SK-N-SH (cell line): ENCODE measurements around the gene EWSR1.

ENCODE experiments used
- CHD2 ChIP-seq: fragments of 150-350 bp; IDR thresholded peaks from 2 replicates; pipeline ENCODE4 v1.6.1; 2018; ENCODE audit warnings: low read length; ENCODE audit not compliant: partially characterized antibody
- EP300 ChIP-seq, 2 experiments: IDR thresholded peaks; 2 replicates each; pipeline versions ENCODE4 v1.4.0 to v1.6.1; 2012; ENCODE audit warnings: borderline replicate concordance in 1 of 2, low read depth in 1 of 2, low read length in 1 of 2
- EZH2phosphoT487 ChIP-seq: fragments of 200-600 bp; sonication (generic); IDR thresholded peaks from 2 replicates; pipeline ENCODE4 v1.6.1; 2017; ENCODE audit warnings: low read depth, mixed run types, mild to moderate bottlenecking, antibody characterized with exemption, moderate library complexity, borderline replicate concordance
- FOSL2 ChIP-seq: IDR thresholded peaks from 2 replicates; pipeline ENCODE4 v1.4.0; 2012; ENCODE audit warnings: low read depth, mild to moderate bottlenecking, moderate library complexity, borderline replicate concordance
- GABPA ChIP-seq: IDR thresholded peaks from 2 replicates; pipeline ENCODE4 v1.4.0; 2012; ENCODE audit warnings: low read depth, mild to moderate bottlenecking
- NFIC ChIP-seq: IDR thresholded peaks from 2 replicates; pipeline ENCODE4 v1.4.0; 2012; ENCODE audit warnings: borderline replicate concordance
- POLR2AphosphoS5 ChIP-seq: IDR thresholded peaks from 2 replicates; pipeline ENCODE4 v1.6.1; 2012; ENCODE audit warnings: low read depth, low read length
- RAD21 ChIP-seq: IDR thresholded peaks from 2 replicates; pipeline ENCODE4 v1.6.1; 2012; ENCODE audit warnings: mild to moderate bottlenecking, low read length
- TEAD4 ChIP-seq: IDR thresholded peaks from 2 replicates; pipeline ENCODE4 v1.4.0; 2012; ENCODE audit warnings: mild to moderate bottlenecking, borderline replicate concordance; ENCODE audit not compliant: insufficient read depth
- TF ChIP-seq, protein P1 (sequence below): fragments of 200-600 bp; sonication (generic); IDR thresholded peaks from 2 replicates; pipeline ENCODE4 v1.6.1; 2017; ENCODE audit warnings: antibody characterized with exemption, mild to moderate bottlenecking, moderate library complexity

- TF ChIP-seq, protein P1, sequence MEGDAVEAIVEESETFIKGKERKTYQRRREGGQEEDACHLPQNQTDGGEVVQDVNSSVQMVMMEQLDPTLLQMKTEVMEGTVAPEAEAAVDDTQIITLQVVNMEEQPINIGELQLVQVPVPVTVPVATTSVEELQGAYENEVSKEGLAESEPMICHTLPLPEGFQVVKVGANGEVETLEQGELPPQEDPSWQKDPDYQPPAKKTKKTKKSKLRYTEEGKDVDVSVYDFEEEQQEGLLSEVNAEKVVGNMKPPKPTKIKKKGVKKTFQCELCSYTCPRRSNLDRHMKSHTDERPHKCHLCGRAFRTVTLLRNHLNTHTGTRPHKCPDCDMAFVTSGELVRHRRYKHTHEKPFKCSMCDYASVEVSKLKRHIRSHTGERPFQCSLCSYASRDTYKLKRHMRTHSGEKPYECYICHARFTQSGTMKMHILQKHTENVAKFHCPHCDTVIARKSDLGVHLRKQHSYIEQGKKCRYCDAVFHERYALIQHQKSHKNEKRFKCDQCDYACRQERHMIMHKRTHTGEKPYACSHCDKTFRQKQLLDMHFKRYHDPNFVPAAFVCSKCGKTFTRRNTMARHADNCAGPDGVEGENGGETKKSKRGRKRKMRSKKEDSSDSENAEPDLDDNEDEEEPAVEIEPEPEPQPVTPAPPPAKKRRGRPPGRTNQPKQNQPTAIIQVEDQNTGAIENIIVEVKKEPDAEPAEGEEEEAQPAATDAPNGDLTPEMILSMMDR: no peak
- TF ChIP-seq EZH2phosphoT487: no peak
- TF ChIP-seq POLR2AphosphoS5: no peak
- no peak for TF ChIP-seq RAD21
- no peak for TF ChIP-seq NFIC
- no peak for TF ChIP-seq EP300 (IDR thresholded peaks at IDR 0.05; ENCODE audit: borderline replicate concordance in 1 of 2, low read depth in 1 of 2, low read length in 1 of 2)
- TF ChIP-seq TEAD4: no peak
- TF ChIP-seq GABPA: no peak
- no peak for TF ChIP-seq CHD2
- no peak for TF ChIP-seq FOSL2
Measured at GRCh38 chr22:29326481-29326880, 58.4 kb downstream of the EWSR1 start.
